H1 (cell line): Measurements from ENCODE around the gene PRSS22. TPM values are rescaled to one million over a fixed set of nuclear protein-coding genes. Genes with fewer than 3 reads are reported as not detected.

Experiments used
- CBX5 ChIP-seq: fragments of 300-800, 300-1000 bp; sonication (generic); IDR thresholded peaks from 2 replicates; pipeline ENCODE4 v1.7.1; 2016; ENCODE audit warnings: antibody characterized with exemption, low read length, low read depth
- CHD1 ChIP-seq: IDR thresholded peaks from 2 replicates; pipeline ENCODE4 v1.6.1; 2012; ENCODE audit warnings: low read depth, low read length, improper control_type of control experiment
- CREB1 ChIP-seq: IDR thresholded peaks from 2 replicates; pipeline ENCODE4 v1.6.1; 2012; ENCODE audit warnings: inconsistent platforms
- CTBP2 ChIP-seq: IDR thresholded peaks from 2 replicates; pipeline ENCODE4 v1.7.0; 2011; ENCODE audit warnings: borderline replicate concordance, mild to moderate bottlenecking, moderate library complexity, mixed read lengths, low read length; ENCODE audit not compliant: insufficient read depth, insufficient read length
- CTCF ChIP-seq, 3 experiments: IDR thresholded peaks; 1 replicate in 2 of 3; 2 replicates in 1 of 3; pipeline versions ENCODE4 v1.5.1 to v1.6.1; 2011; ENCODE audit warnings: low read length in 3 of 3, mild to moderate bottlenecking in 3 of 3, inconsistent platforms in 2 of 3, low read depth in 1 of 3, moderate library complexity in 1 of 3; ENCODE audit not compliant: insufficient read depth in 1 of 3; ENCODE audit errors: control extremely low read depth in 1 of 3
- HDAC2 ChIP-seq, 2 experiments: fragments of 300-600 bp in 1 of 2; sonication (generic) in 1 of 2; IDR thresholded peaks; 2 replicates each; pipeline ENCODE4 v1.6.1; 2011 to 2012; ENCODE audit warnings: low read depth in 2 of 2, low read length in 2 of 2, mild to moderate bottlenecking in 2 of 2, moderate library complexity in 2 of 2, borderline replicate concordance in 1 of 2, inconsistent platforms in 1 of 2
- KDM1A ChIP-seq: fragments of 200-600, 300-600 bp; sonication (generic); IDR thresholded peaks from 2 replicates; pipeline ENCODE4 v1.7.1; 2016; ENCODE audit warnings: mild to moderate bottlenecking, low read length, borderline replicate concordance
- KDM4A ChIP-seq: IDR thresholded peaks from one replicate; pipeline ENCODE4 v1.7.1; 2012; ENCODE audit warnings: low read depth, mild to moderate bottlenecking, moderate library complexity, low read length, inconsistent platforms; ENCODE audit not compliant: severe bottlenecking
- MAX ChIP-seq: IDR thresholded peaks from 2 replicates; pipeline ENCODE4 v1.6.1; 2012; ENCODE audit warnings: inconsistent platforms
- POLR2A ChIP-seq, 2 experiments: IDR thresholded peaks; 1 replicate in 1 of 2; 2 replicates in 1 of 2; pipeline ENCODE4 v1.6.1; 2011; ENCODE audit warnings: low read depth in 2 of 2, low read length in 2 of 2, mild to moderate bottlenecking in 2 of 2; ENCODE audit errors: control extremely low read depth in 1 of 2
- RAD21 ChIP-seq, 2 experiments: IDR thresholded peaks in 1 of 2; conservative IDR thresholded peaks in 1 of 2; 2 replicates each; pipeline ENCODE4 v1.6.1; 2011; ENCODE audit warnings: low read depth in 2 of 2, low read length in 2 of 2, improper control_type of control experiment in 1 of 2, inconsistent platforms in 1 of 2, mild to moderate bottlenecking in 1 of 2, moderate library complexity in 1 of 2
- RNF2 ChIP-seq: fragments of 200-900, 300-1000 bp; sonication (generic); IDR thresholded peaks from 2 replicates; pipeline ENCODE4 v1.7.1; 2016; ENCODE audit warnings: borderline replicate concordance, low read depth, mild to moderate bottlenecking, antibody characterized with exemption, low read length; ENCODE audit not compliant: poor library complexity, severe bottlenecking; ENCODE audit errors: missing control alignments
- SIN3A ChIP-seq, 2 experiments: IDR thresholded peaks in 1 of 2; conservative IDR thresholded peaks in 1 of 2; 2 replicates each; pipeline ENCODE4 v1.6.1; 2011 to 2012; ENCODE audit warnings: low read length in 2 of 2, improper control_type of control experiment in 1 of 2, low read depth in 1 of 2, mild to moderate bottlenecking in 1 of 2
- SP1 ChIP-seq: IDR thresholded peaks from 2 replicates; pipeline ENCODE4 v1.6.1; 2011; ENCODE audit warnings: low read depth, low read length
- SP2 ChIP-seq: IDR thresholded peaks from 2 replicates; pipeline ENCODE4 v1.6.1; 2012; ENCODE audit warnings: mild to moderate bottlenecking, low read length, inconsistent platforms
- SP4 ChIP-seq: IDR thresholded peaks from 2 replicates; pipeline ENCODE4 v1.6.1; 2012; ENCODE audit warnings: low read length, inconsistent platforms
- TBP ChIP-seq: IDR thresholded peaks from 2 replicates; pipeline ENCODE4 v1.6.1; 2011; ENCODE audit warnings: low read depth, low read length, improper control_type of control experiment
- TCF12 ChIP-seq: IDR thresholded peaks from 2 replicates; pipeline ENCODE4 v1.6.1; 2011; ENCODE audit warnings: low read depth, mild to moderate bottlenecking, low read length
- polyA plus RNA-seq, 7 experiments: library from polyadenylated mRNA; depleted of rRNA in 3 of 7; stranded (reverse) in 5 of 7; unstranded in 2 of 7; fragments of >200 nt in 5 of 7; fragments of 200-250 nt in 2 of 7; gene quantifications; 1 replicate in 5 of 7; 2 replicates in 1 of 7; 4 replicates in 1 of 7; pipeline versions ENCODE4 v1.2.1 to v1.2.3, GENCODE V29; 2011 to 2013; ENCODE audit warnings: missing spikeins in 2 of 7, mixed read lengths in 2 of 7
- total RNA-seq: library from RNA; stranded (reverse); fragmentation: NEBNext Ultra II Directional; extraction: Animal tissue kit (Norgen Biotek cat#: 25700); gene quantifications from 2 replicates; pipeline ENCODE4 v1.2.1, GENCODE V29; 2021

Gene PRSS22
- total and polyA plus RNA-seq, 2 of the 8 experiments (the other 6 are each of a cell fraction or from before 2014, with no cell fraction given), result 4.0 to 4.4 TPM

GRCh38 chr16:2867987-2868789, 10.2 kb upstream of the PRSS22 start (continued):
- TF ChIP-seq TCF12 (0 out of 2 replicates have a peak, but pooled peaks have one; percentile 58), CTBP2 (peak; percentile 49), CREB1 (peak; percentile 68), KDM4A (peak; percentile 92), KDM1A (peak; percentile 47; the same call in 1 of the 2 replicates), MAX (peak; percentile 57), POLR2A (IDR thresholded peaks at IDR 0.05; ENCODE audit: control extremely low read depth in 1 of 2, low read depth in 2 of 2, low read length in 2 of 2) (peak in 1 of 2 experiments; percentile 83; a peak in 2 of 3 replicates), RNF2 (no peak), HDAC2 (IDR thresholded peaks at IDR 0.05; ENCODE audit: borderline replicate concordance in 1 of 2, low read depth in 2 of 2, low read length in 2 of 2) (peak in 1 of 2 experiments; percentile 56; a peak in 1 of 4 replicates), SP4 (0 out of 2 replicates have a peak, but pooled peaks have one; percentile 33), CBX5 (no peak), SIN3A (conservative IDR thresholded peaks at IDR 0.05 in 1 of 2, IDR thresholded peaks at IDR 0.05 in 1 of 2; ENCODE audit: low read depth in 1 of 2, low read length in 2 of 2) (0 out of 4 replicates have a peak, but pooled peaks of 1 of the 2 experiments have one; percentile 30), SP2 (no peak), CTCF (IDR thresholded peaks at IDR 0.05; ENCODE audit: control extremely low read depth in 1 of 3, insufficient read depth in 1 of 3, low read depth in 1 of 3, low read length in 3 of 3) (peak; percentile 89 to 98 (median 94)), RAD21 (IDR thresholded peaks at IDR 0.05 in 1 of 2, conservative IDR thresholded peaks at IDR 0.05 in 1 of 2; ENCODE audit: low read depth in 2 of 2, low read length in 2 of 2) (peak; percentile 91 to 94), SP1 (0 out of 2 replicates have a peak, but pooled peaks have one; percentile 24), CHD1 (no peak), TBP (no peak)
- TF ChIP-seq, all 59 proteins: peak for 22
